ENCODE data around the gene CRYGC. TPM values are rescaled to one million over a fixed set of nuclear protein-coding genes. Genes with fewer than 3 reads are reported as not detected.

CRYGC gene
- total and polyA plus RNA-seq, 2 of the 13 experiments (the other 11 are each of a cell fraction or from before 2014, with no cell fraction given) = 0.20 to 0.27 TPM

- TF ChIP-seq PHF21A (CRISPR knock-in tag; IDR thresholded peaks at IDR 0.05) = peak; percentile 48; the same call in 1 of the 2 replicates
- no peak for TF ChIP-seq SRSF1 (optimal IDR thresholded peaks at IDR 0.05; ENCODE audit: low read depth, low read length)
- TF ChIP-seq YEATS4 (CRISPR knock-in tag; IDR thresholded peaks at IDR 0.05; ENCODE audit: borderline replicate concordance) = peak; percentile 32; the same call in 1 of the 2 replicates
- no peak; the same call in 1 of the 2 replicates for TF ChIP-seq GATA4 (IDR thresholded peaks at IDR 0.05; ENCODE audit: borderline replicate concordance, low read depth)
- 0 out of 2 replicates have a peak, but pooled peaks have one; percentile 66 for TF ChIP-seq ARID2 (CRISPR knock-in tag; IDR thresholded peaks at IDR 0.05; ENCODE audit: borderline replicate concordance)
- no peak for TF ChIP-seq NFRKB (IDR thresholded peaks at IDR 0.05)
- TF ChIP-seq ZNF782 (CRISPR knock-in tag; IDR thresholded peaks at IDR 0.05; ENCODE audit: borderline replicate concordance) = no peak
- 0 out of 2 replicates have a peak, but pooled peaks have one; percentile 52 for TF ChIP-seq ZNF44 (CRISPR knock-in tag; IDR thresholded peaks at IDR 0.05)
- TF ChIP-seq NONO (IDR thresholded peaks at IDR 0.05) = no peak
- no peak for TF ChIP-seq NONO (CRISPR knock-in tag; conservative IDR thresholded peaks at IDR 0.05)
- no peak for TF ChIP-seq ZNF572 (CRISPR knock-in tag; IDR thresholded peaks at IDR 0.05)
- TF ChIP-seq ZNF142 (CRISPR knock-in tag; IDR thresholded peaks at IDR 0.05) = no peak
- TF ChIP-seq SMARCE1 (IDR thresholded peaks at IDR 0.05; ENCODE audit: borderline replicate concordance) = no peak
- TF ChIP-seq HBP1 (CRISPR knock-in tag; IDR thresholded peaks at IDR 0.05; ENCODE audit: low read depth) = 0 out of 2 replicates have a peak, but pooled peaks have one; percentile 47
- no peak for TF ChIP-seq ZNF749 (CRISPR knock-in tag; IDR thresholded peaks at IDR 0.05; ENCODE audit: borderline replicate concordance)
- TF ChIP-seq DNMT3B (CRISPR knock-in tag; conservative IDR thresholded peaks at IDR 0.05) = no peak
- peak; percentile 52; the same call in 1 of the 2 replicates for TF ChIP-seq ZNF687 (CRISPR knock-in tag; IDR thresholded peaks at IDR 0.05)
These were observed 6.4 kb upstream of the CRYGC start (continued) for GRCh38 chr2:208135794-208136715.

Data from HepG2 (cell line).